Mesothelial cell of epicardium (in vitro differentiated cells): ENCODE results near the gene TEKTIP1. TPM values are rescaled to one million over a fixed set of nuclear protein-coding genes. Genes with fewer than 3 reads are reported as not detected.

Experiments
- DNase-seq, 2 experiments: peaks; one replicate each; pipeline ENCODE4 v3.0.0; 2021; ENCODE audit warnings: low spot score in 2 of 2; ENCODE audit not compliant: unreplicated experiment in 2 of 2
- H3K27ac Mint-ChIP-seq: 2 replicates; pipeline ENCODE4 v1.8.0; 2021; ENCODE audit warnings: mixed read lengths
- H3K27me3 Mint-ChIP-seq: 2 replicates; pipeline ENCODE4 v1.8.0; 2021; ENCODE audit warnings: low read depth, mixed read lengths
- H3K36me3 Mint-ChIP-seq: 2 replicates; pipeline ENCODE4 v1.8.0; 2021; ENCODE audit warnings: mixed read lengths
- H3K4me1 Mint-ChIP-seq: 2 replicates; pipeline ENCODE4 v1.8.0; 2021; ENCODE audit warnings: mixed read lengths
- H3K4me3 Mint-ChIP-seq: 2 replicates; pipeline ENCODE4 v1.8.0; 2021; ENCODE audit warnings: mild to moderate bottlenecking, moderate library complexity, mixed read lengths
- H3K9me3 Mint-ChIP-seq: 2 replicates; pipeline ENCODE4 v1.8.0; 2021; ENCODE audit warnings: mixed read lengths
- CTCF ChIP-seq: fragments of 200-600 bp; sonication (generic); IDR thresholded peaks from one replicate; pipeline ENCODE4 v1.5.0; 2021; ENCODE audit warnings: antibody characterized with exemption; ENCODE audit not compliant: unreplicated experiment
- total RNA-seq: library from RNA; stranded (reverse); gene quantifications from 3 replicates; pipeline ENCODE4 v1.2.1, GENCODE V29; 2021

The TEKTIP1 gene
- total RNA-seq, 1 donor from 2014 or later, result 3.5 TPM

- Mint-ChIP-seq H3K4me1 (peaks cover 5% of the 10 kb centered on the region), H3K4me3 (no peak overlapping the region), H3K27ac (no peak overlapping the region), H3K27me3 (no peaks in the 10 kb centered on the region), H3K36me3 (peaks cover 25% of the 10 kb centered on the region), H3K9me3 (no peaks in the 10 kb centered on the region)
- no peak for TF ChIP-seq CTCF
- no peak for DNase-seq
Measured at GRCh38 chr19:3535563-3535965, 3.4 kb upstream of the TEKTIP1 start.

- Mint-ChIP-seq H3K4me1 (peaks cover 5% of the 10 kb centered on the region), H3K27ac (no peak overlapping the region), H3K36me3 (peaks cover 25% of the 10 kb centered on the region), H3K27me3 (no peaks in the 10 kb centered on the region), H3K9me3 (no peaks in the 10 kb centered on the region), H3K4me3 (no peak overlapping the region)
- DNase-seq, result no peak
- no peak for TF ChIP-seq CTCF
Measured at GRCh38 chr19:3535981-3536380, 3.0 kb upstream of the TEKTIP1 start.

GRCh38 chr19:3536429-3537100, 2.4 kb upstream of the TEKTIP1 start:
- no peak for TF ChIP-seq CTCF
- H3K4me3 Mint-ChIP-seq, result no peak overlapping the region
- H3K36me3 Mint-ChIP-seq, result peaks cover 21% of the 10 kb centered on the region
- H3K27ac Mint-ChIP-seq, result no peak overlapping the region
- H3K27me3 Mint-ChIP-seq, result no peaks in the 10 kb centered on the region
- no peaks in the 10 kb centered on the region for H3K9me3 Mint-ChIP-seq
- H3K4me1 Mint-ChIP-seq, result peaks cover 5% of the 10 kb centered on the region
- no peak for DNase-seq

- no peak overlapping the region for H3K27ac Mint-ChIP-seq
Measured at GRCh38 chr19:3537101-3537437, 1.9 kb upstream of the TEKTIP1 start.

GRCh38 chr19:3537438-3538240, 1.3 kb upstream of the TEKTIP1 start:
- no peak for DNase-seq
- no peak for TF ChIP-seq CTCF
- Mint-ChIP-seq H3K27me3 (no peaks in the 10 kb centered on the region), H3K9me3 (no peaks in the 10 kb centered on the region), H3K4me1 (peaks cover 5% of the 10 kb centered on the region), H3K27ac (no peak overlapping the region), H3K4me3 (no peak overlapping the region), H3K36me3 (peaks cover 18% of the 10 kb centered on the region)

More at GRCh38 chr19:3537101-3537437, 1.9 kb upstream of the TEKTIP1 start:
- no peaks in the 10 kb centered on the region for H3K27me3 Mint-ChIP-seq
- H3K36me3 Mint-ChIP-seq, result peaks cover 21% of the 10 kb centered on the region
- no peaks in the 10 kb centered on the region for H3K9me3 Mint-ChIP-seq
- peaks cover 5% of the 10 kb centered on the region for H3K4me1 Mint-ChIP-seq
- no peak for DNase-seq
- no peak overlapping the region for H3K4me3 Mint-ChIP-seq
- TF ChIP-seq CTCF, result no peak
